ENCODE measurements around the gene COLEC11.

GRCh38 chr2:3610881-3611505, 16.1 kb downstream of the COLEC11 start:
- TF ChIP-seq EZH2 (IDR thresholded peaks at IDR 0.05; ENCODE audit: borderline replicate concordance, low read depth, low read length, severe bottlenecking), result no peak
- TF ChIP-seq, protein P1, sequence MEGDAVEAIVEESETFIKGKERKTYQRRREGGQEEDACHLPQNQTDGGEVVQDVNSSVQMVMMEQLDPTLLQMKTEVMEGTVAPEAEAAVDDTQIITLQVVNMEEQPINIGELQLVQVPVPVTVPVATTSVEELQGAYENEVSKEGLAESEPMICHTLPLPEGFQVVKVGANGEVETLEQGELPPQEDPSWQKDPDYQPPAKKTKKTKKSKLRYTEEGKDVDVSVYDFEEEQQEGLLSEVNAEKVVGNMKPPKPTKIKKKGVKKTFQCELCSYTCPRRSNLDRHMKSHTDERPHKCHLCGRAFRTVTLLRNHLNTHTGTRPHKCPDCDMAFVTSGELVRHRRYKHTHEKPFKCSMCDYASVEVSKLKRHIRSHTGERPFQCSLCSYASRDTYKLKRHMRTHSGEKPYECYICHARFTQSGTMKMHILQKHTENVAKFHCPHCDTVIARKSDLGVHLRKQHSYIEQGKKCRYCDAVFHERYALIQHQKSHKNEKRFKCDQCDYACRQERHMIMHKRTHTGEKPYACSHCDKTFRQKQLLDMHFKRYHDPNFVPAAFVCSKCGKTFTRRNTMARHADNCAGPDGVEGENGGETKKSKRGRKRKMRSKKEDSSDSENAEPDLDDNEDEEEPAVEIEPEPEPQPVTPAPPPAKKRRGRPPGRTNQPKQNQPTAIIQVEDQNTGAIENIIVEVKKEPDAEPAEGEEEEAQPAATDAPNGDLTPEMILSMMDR (IDR thresholded peaks at IDR 0.05; ENCODE audit: borderline replicate concordance, extremely low read depth, low read length, poor library complexity, severe bottlenecking), result no peak

All from DND-41 (cell line).